BE2C (cell line): Measurements from ENCODE around the gene ASB4.

Experiments
- DNase-seq: peaks from one replicate; pipeline ENCODE4 v3.0.0-alpha.2; 2020
- H3K27me3 ChIP-seq: fragments of 250-450 bp; sonication (Bioruptor Pico); 2 replicates; pipeline ENCODE4 v1.5.1; 2020; ENCODE audit warnings: mild to moderate bottlenecking
- H3K36me3 ChIP-seq: fragments of 250-450 bp; sonication (Bioruptor Pico); 2 replicates; pipeline ENCODE4 v1.5.1; 2020; ENCODE audit warnings: mild to moderate bottlenecking
- H3K4me1 ChIP-seq: fragments of 250-450 bp; sonication (Bioruptor Pico); 2 replicates; pipeline ENCODE4 v1.5.1; 2020
- H3K4me3 ChIP-seq: 2 replicates; pipeline ENCODE4 v1.5.1; 2011; ENCODE audit warnings: low read depth, low read length
- H3K9me3 ChIP-seq: fragments of 250-450 bp; sonication (Bioruptor Pico); 2 replicates; pipeline ENCODE4 v1.5.1; 2020
- TF ChIP-seq, protein P1 (sequence below): IDR thresholded peaks from 2 replicates; pipeline ENCODE4 v1.5.1; 2012; ENCODE audit warnings: mild to moderate bottlenecking, low read depth, low read length

ASB4 gene

DNA sequence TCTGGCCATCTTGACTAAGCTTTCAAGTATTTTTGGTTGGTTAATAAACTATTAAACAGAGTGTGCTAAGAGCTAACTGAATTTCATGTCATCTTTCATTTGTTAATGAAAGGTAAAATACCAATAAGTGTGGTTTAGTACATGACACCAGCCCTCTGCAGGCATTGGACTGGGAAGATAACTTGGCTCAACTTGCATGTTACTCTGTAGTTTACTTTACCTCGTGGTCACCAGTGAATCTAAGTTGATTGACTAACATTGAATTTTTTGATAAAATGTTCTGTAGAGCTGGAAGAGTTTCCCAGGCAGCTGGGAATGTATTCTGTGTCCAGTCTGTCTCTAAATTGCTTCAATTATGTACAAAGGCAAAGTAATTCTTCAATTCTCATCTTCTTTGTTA is 49.9 kb downstream of the ASB4 start:
- no peaks in the 10 kb centered on the region for H3K4me1 ChIP-seq
- H3K36me3 ChIP-seq, result no peaks in the 10 kb centered on the region
- peaks cover 38% of the 10 kb centered on the region for H3K27me3 ChIP-seq
- TF ChIP-seq, protein P1, sequence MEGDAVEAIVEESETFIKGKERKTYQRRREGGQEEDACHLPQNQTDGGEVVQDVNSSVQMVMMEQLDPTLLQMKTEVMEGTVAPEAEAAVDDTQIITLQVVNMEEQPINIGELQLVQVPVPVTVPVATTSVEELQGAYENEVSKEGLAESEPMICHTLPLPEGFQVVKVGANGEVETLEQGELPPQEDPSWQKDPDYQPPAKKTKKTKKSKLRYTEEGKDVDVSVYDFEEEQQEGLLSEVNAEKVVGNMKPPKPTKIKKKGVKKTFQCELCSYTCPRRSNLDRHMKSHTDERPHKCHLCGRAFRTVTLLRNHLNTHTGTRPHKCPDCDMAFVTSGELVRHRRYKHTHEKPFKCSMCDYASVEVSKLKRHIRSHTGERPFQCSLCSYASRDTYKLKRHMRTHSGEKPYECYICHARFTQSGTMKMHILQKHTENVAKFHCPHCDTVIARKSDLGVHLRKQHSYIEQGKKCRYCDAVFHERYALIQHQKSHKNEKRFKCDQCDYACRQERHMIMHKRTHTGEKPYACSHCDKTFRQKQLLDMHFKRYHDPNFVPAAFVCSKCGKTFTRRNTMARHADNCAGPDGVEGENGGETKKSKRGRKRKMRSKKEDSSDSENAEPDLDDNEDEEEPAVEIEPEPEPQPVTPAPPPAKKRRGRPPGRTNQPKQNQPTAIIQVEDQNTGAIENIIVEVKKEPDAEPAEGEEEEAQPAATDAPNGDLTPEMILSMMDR, result no peak
- H3K9me3 ChIP-seq, result no peaks in the 10 kb centered on the region
- DNase-seq, result no peak
- H3K4me3 ChIP-seq, result no peak overlapping the region

DNA sequence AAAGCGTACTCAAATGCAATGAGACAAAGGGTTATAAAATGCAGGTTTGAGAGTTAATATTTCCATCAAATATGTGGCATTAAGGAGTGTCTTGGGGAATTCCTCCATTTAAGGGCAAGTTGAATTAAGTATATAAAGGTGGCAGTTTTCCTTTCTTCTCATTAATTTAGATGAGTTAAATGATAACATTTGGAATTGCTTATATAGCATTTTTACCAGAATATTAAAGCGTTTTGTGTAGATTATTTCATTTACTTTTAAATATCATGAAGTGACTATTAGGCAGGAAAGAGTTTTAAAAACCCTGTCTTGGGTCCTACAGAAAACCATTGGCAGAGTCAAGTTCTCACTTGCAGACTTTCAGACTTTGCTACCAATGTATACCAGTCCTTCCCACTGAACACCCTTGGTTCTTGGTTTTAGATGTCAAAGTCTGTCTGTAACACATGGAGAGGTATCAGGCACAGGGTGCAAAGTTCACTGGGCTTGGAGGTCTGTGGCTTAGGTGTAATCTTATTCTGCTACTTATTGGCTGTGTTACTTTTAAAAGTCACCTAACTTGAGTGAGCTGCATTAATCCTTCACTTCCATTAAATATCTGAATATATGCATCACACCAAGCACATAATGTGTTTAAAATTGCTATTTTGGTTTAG is 51.0 kb downstream of the ASB4 start:
- no peaks in the 10 kb centered on the region for H3K4me1 ChIP-seq
- DNase-seq, result no peak

DNA sequence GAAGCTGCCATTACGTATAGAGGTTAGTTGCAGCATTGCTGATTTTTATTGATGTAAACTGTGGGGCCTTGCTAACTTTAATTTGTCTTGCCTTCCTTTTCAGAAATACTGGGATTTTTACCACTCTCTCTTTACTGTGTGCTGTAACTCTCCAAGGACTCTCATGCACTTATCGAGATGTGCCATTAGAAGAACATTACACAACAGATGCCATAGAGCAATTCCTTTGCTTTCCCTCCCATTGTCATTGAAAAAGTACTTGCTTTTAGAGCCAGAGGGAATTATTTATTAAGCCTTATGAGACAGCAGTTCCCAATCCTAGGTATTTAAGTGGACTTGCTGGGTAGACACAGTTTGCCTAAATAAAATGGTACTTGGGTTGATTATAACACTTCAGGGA is 51.7 kb downstream of the ASB4 start:
- TF ChIP-seq, protein P1, result no peak
- H3K9me3 ChIP-seq, result no peaks in the 10 kb centered on the region
- no peak for DNase-seq
- peaks cover 46% of the 10 kb centered on the region for H3K27me3 ChIP-seq
- no peaks in the 10 kb centered on the region for H3K4me1 ChIP-seq
- H3K36me3 ChIP-seq, result no peaks in the 10 kb centered on the region
- no peak overlapping the region for H3K4me3 ChIP-seq

More for the DNA sequence above, 51.0 kb downstream of the ASB4 start:
- TF ChIP-seq, protein P1, result no peak
- Histone ChIP-seq H3K9me3 (no peaks in the 10 kb centered on the region), H3K36me3 (no peaks in the 10 kb centered on the region), H3K4me3 (no peak overlapping the region), H3K27me3 (peaks cover 44% of the 10 kb centered on the region)

DNA sequence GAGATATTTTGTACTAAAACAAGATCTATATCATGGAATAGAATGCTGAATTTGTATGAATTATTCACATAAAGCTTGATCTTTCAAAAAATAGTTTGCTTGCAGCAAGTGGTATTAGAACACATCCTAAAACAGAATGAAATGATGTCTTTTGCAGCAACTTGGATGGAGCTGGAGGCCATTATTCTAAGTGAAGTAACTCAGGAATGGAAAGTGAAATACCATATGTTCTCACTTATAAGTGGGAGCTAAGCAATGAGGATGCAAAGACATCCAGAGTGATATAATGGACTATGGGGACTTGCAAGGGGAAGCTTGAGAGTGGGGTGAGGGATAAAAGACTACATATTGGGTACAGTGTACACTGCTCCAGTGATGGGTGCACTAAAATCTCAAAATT is 53.7 kb downstream of the ASB4 start:
- Histone ChIP-seq H3K4me1 (no peaks in the 10 kb centered on the region), H3K9me3 (no peaks in the 10 kb centered on the region), H3K27me3 (peaks cover 55% of the 10 kb centered on the region), H3K36me3 (no peaks in the 10 kb centered on the region), H3K4me3 (no peak overlapping the region)
- TF ChIP-seq, protein P1, result no peak
- DNase-seq, result no peak

DNA sequence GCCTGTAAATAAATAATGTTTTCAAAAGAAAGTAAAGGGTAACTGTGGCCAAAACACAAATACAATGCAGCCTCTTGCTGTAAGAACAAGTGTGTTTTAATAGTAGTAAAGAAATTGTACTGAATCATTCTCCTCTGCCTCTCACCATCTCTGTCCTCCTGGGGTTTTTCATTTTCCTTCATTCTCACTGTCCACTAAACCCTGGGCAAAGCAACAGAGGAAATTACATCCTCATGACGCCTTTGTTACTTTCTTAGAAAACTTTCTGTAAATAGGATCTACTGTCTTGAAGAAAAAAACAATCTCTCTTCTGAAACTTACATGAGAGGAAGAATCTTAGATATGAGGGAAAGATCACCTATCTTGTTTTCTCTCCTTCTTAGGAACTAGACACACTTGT is 54.6 kb downstream of the ASB4 start:
- no peak overlapping the region for H3K4me3 ChIP-seq
- H3K27me3 ChIP-seq, result peaks cover 46% of the 10 kb centered on the region
- H3K36me3 ChIP-seq, result no peaks in the 10 kb centered on the region
- H3K9me3 ChIP-seq, result no peaks in the 10 kb centered on the region
- no peak for DNase-seq
- H3K4me1 ChIP-seq, result no peaks in the 10 kb centered on the region
- TF ChIP-seq, protein P1, result no peak

DNA sequence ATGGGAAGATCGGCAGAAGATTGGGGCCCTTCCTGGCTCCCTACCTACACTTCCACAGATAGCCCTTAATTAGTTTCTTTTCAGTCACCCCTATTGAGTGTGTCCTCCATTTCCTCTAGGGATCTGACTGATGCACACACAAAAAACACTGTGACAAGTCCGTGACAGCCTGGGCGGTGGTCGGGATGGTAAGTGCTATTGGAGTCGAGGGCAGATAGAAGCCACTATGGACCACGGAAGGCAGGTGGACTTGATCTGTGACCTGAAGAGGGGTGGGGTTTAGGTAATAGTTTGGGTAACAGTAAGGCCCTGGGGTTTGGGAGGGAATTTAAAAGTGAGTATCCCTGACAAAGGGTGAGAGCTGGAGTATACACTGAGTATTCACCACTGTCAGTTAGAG is 57.6 kb downstream of the ASB4 start:
- Histone ChIP-seq H3K9me3 (no peaks in the 10 kb centered on the region), H3K4me1 (no peaks in the 10 kb centered on the region), H3K4me3 (no peak overlapping the region), H3K27me3 (peaks cover 27% of the 10 kb centered on the region), H3K36me3 (no peaks in the 10 kb centered on the region)
- TF ChIP-seq, protein P1, result no peak
- DNase-seq, result no peak
